Transverse colon (tissue), 4 donors: ENCODE data around the gene GAS2L2.

Experiments used
- POLR2AphosphoS5 ChIP-seq, 3 donors: sonication (generic); formaldehyde crosslinking; IDR thresholded peaks; one replicate each; pipeline ENCODE4 v1.6.1; 2016; ENCODE audit warnings: antibody characterized with exemption in 3 of 3
- TF ChIP-seq, protein P1 (sequence below), 5 experiments: fragments of 200-600 bp in 3 of 5; fragments of 450-650 bp in 2 of 5; sonication (generic) in 3 of 5; IDR thresholded peaks; 1 replicate in 2 of 5; 2 replicates in 3 of 5; pipeline ENCODE4 v1.5.1; 2016 to 2017; ENCODE audit warnings: antibody characterized with exemption in 5 of 5, inconsistent platforms in 3 of 5, mild to moderate bottlenecking in 2 of 5, moderate library complexity in 1 of 5

DNA sequence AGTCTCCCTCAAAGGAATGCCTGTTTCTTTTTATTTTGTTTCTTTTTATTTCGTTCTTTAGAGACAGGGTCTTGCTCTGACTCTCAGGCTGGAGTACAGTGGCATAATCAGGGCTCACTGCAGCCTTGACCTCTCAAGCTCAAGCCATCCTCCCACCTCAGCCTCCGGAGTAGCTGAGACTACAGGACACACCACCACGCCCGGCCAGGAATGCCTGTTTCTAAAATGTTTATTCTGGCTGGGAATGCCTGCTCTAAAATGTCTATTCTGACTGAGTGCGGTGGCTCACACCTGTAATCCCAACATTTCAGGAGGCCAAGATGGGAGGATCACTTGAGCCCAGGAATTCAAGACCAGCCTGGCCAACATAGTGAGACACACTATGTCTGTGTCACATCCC, 44.9 kb upstream of the GAS2L2 start:
- TF ChIP-seq, protein P1, sequence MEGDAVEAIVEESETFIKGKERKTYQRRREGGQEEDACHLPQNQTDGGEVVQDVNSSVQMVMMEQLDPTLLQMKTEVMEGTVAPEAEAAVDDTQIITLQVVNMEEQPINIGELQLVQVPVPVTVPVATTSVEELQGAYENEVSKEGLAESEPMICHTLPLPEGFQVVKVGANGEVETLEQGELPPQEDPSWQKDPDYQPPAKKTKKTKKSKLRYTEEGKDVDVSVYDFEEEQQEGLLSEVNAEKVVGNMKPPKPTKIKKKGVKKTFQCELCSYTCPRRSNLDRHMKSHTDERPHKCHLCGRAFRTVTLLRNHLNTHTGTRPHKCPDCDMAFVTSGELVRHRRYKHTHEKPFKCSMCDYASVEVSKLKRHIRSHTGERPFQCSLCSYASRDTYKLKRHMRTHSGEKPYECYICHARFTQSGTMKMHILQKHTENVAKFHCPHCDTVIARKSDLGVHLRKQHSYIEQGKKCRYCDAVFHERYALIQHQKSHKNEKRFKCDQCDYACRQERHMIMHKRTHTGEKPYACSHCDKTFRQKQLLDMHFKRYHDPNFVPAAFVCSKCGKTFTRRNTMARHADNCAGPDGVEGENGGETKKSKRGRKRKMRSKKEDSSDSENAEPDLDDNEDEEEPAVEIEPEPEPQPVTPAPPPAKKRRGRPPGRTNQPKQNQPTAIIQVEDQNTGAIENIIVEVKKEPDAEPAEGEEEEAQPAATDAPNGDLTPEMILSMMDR (IDR thresholded peaks at IDR 0.05), result no peak
- TF ChIP-seq POLR2AphosphoS5 (IDR thresholded peaks at IDR 0.05), result no peak
